Dendritic cell treated with granulocyte-macrophage colony-stimulating factor and Interleukin-4, amounts not matched to agents 40 ng/mL and 50 ng/mL, for 4 days (primary cell): ENCODE results near the gene PSMB4.
"Not testable (repeated sequence)": the region's sequence is repeated elsewhere in the genome, so short reads cannot be mapped to it uniquely, and the experiment has no call there.

Experiments
- H3K27ac Mint-ChIP-seq: one replicate; pipeline ENCODE4 v1.8.0; 2022; ENCODE audit warnings: mild to moderate bottlenecking, mixed read lengths
- H3K27me3 Mint-ChIP-seq: one replicate; pipeline ENCODE4 v1.8.0; 2022; ENCODE audit warnings: mild to moderate bottlenecking, mixed read lengths
- H3K36me3 Mint-ChIP-seq: one replicate; pipeline ENCODE4 v1.8.0; 2022; ENCODE audit warnings: low read depth, mixed read lengths
- H3K4me1 Mint-ChIP-seq: one replicate; pipeline ENCODE4 v1.8.0; 2022; ENCODE audit warnings: low read depth, mixed read lengths
- H3K4me3 Mint-ChIP-seq: one replicate; pipeline ENCODE4 v1.8.0; 2022; ENCODE audit warnings: mild to moderate bottlenecking, moderate library complexity, mixed read lengths
- H3K9me3 Mint-ChIP-seq: one replicate; pipeline ENCODE4 v1.8.0; 2022; ENCODE audit warnings: mixed read lengths
- intact Hi-C: fragments of 100-400 bp; cut with micrococcal nuclease; formaldehyde crosslinking; loops from one replicate; pipeline ENCODE4 v1.15.0; 2022

Gene PSMB4

GRCh38 chr1:151399324-151400171 is at the start of gene PSMB4:
PSMB4 (plus strand) TSS chr1:151399573; CDS start chr1:151399588, 15 bp downstream.
- Mint-ChIP-seq H3K4me1 (peaks cover 18% of the 10 kb centered on the region), H3K4me3 (peak within 1 kb of the TSS; percentile 91), H3K36me3 (peaks cover 50% of the 10 kb centered on the region), H3K27ac (peak within 1 kb of the TSS; percentile 99), H3K9me3 (no peaks in the 10 kb centered on the region), H3K27me3 (peaks cover 8% of the 10 kb centered on the region)
- intact Hi-C loops, result loop anchor here (1.0 to 2.0 kb wide), 2 partner anchors 53 to 72 kb away; partner anchors contain the start of genes PI4KB and RFX5

- Mint-ChIP-seq H3K4me1 (peaks cover 26% of the 10 kb centered on the region), H3K36me3 (peaks cover 27% of the 10 kb centered on the region)
- H3K4me3 Mint-ChIP-seq, intact Hi-C loops, H3K9me3 Mint-ChIP-seq, H3K27ac Mint-ChIP-seq, H3K27me3 Mint-ChIP-seq: not testable (repeated sequence)
Measured at GRCh38 chr1:151350323-151350722, 49.0 kb upstream of the PSMB4 start.

GRCh38 chr1:151352021-151352718 is 47.2 kb upstream of the PSMB4 start:
- Mint-ChIP-seq H3K9me3 (peaks cover 7% of the 10 kb centered on the region), H3K4me1 (peaks cover 20% of the 10 kb centered on the region), H3K27me3 (no peaks in the 10 kb centered on the region), H3K4me3 (no peak overlapping the region), H3K36me3 (peaks cover 9% of the 10 kb centered on the region), H3K27ac (peak overlapping the region; percentile 66)
- intact Hi-C loops, result no loop called here

GRCh38 chr1:151356696-151357095 is 42.7 kb upstream of the PSMB4 start:
- Mint-ChIP-seq H3K9me3 (peaks cover 10% of the 10 kb centered on the region), H3K27ac (no peak overlapping the region), H3K4me1 (peaks cover 17% of the 10 kb centered on the region)

GRCh38 chr1:151361883-151362282 is 37.5 kb upstream of the PSMB4 start:
- intact Hi-C loops, result no loop called here
- peaks cover 8% of the 10 kb centered on the region for H3K36me3 Mint-ChIP-seq
- peak overlapping the region; percentile 7 for H3K27ac Mint-ChIP-seq
- peaks cover 15% of the 10 kb centered on the region for H3K4me1 Mint-ChIP-seq
- peaks cover 23% of the 10 kb centered on the region for H3K9me3 Mint-ChIP-seq
- H3K4me3 Mint-ChIP-seq, result no peak overlapping the region
- H3K27me3 Mint-ChIP-seq, result no peaks in the 10 kb centered on the region

More at GRCh38 chr1:151356696-151357095, 42.7 kb upstream of the PSMB4 start:
- peaks cover 7% of the 10 kb centered on the region for H3K36me3 Mint-ChIP-seq
- intact Hi-C loops, result no loop called here
- no peak overlapping the region for H3K4me3 Mint-ChIP-seq
- H3K27me3 Mint-ChIP-seq, result no peaks in the 10 kb centered on the region

- H3K4me3 Mint-ChIP-seq, result no peak overlapping the region
- H3K27ac Mint-ChIP-seq, result peak overlapping the region; percentile 10
- H3K4me1 Mint-ChIP-seq, result peaks cover 14% of the 10 kb centered on the region
- intact Hi-C loops, result no loop called here
- H3K9me3 Mint-ChIP-seq, result peaks cover 23% of the 10 kb centered on the region
- H3K27me3 Mint-ChIP-seq, result no peaks in the 10 kb centered on the region
- H3K36me3 Mint-ChIP-seq, result peaks cover 8% of the 10 kb centered on the region
Measured at GRCh38 chr1:151362308-151363155, 36.8 kb upstream of the PSMB4 start.

GRCh38 chr1:151364996-151365395 is 34.4 kb upstream of the PSMB4 start:
- no peaks in the 10 kb centered on the region for H3K27me3 Mint-ChIP-seq
- H3K4me3 Mint-ChIP-seq, result no peak overlapping the region
- H3K27ac Mint-ChIP-seq, result no peak overlapping the region
- intact Hi-C loops, result no loop called here
- peaks cover 23% of the 10 kb centered on the region for H3K9me3 Mint-ChIP-seq
- H3K4me1 Mint-ChIP-seq, result peaks cover 30% of the 10 kb centered on the region
- peaks cover 8% of the 10 kb centered on the region for H3K36me3 Mint-ChIP-seq

- Mint-ChIP-seq H3K4me1 (peaks cover 43% of the 10 kb centered on the region), H3K36me3 (no peaks in the 10 kb centered on the region), H3K27ac (no peak overlapping the region), H3K27me3 (no peaks in the 10 kb centered on the region), H3K4me3 (no peak overlapping the region), H3K9me3 (peaks cover 9% of the 10 kb centered on the region)
- intact Hi-C loops, result no loop called here
Measured at GRCh38 chr1:151367658-151368392, 31.5 kb upstream of the PSMB4 start.

GRCh38 chr1:151368393-151369301 is 30.7 kb upstream of the PSMB4 start:
- Mint-ChIP-seq H3K36me3 (no peaks in the 10 kb centered on the region), H3K27ac (no peak overlapping the region), H3K27me3 (no peaks in the 10 kb centered on the region), H3K4me1 (peaks cover 51% of the 10 kb centered on the region), H3K9me3 (peaks cover under 1% of the 10 kb centered on the region), H3K4me3 (no peak overlapping the region)
- intact Hi-C loops, result no loop called here

GRCh38 chr1:151369302-151369610 is 30.1 kb upstream of the PSMB4 start:
- intact Hi-C loops, result no loop called here
- Mint-ChIP-seq H3K36me3 (no peaks in the 10 kb centered on the region), H3K27me3 (no peaks in the 10 kb centered on the region), H3K4me1 (peaks cover 57% of the 10 kb centered on the region), H3K9me3 (no peaks in the 10 kb centered on the region), H3K27ac (no peak overlapping the region), H3K4me3 (no peak overlapping the region)

- Mint-ChIP-seq H3K36me3 (no peaks in the 10 kb centered on the region), H3K27me3 (no peaks in the 10 kb centered on the region), H3K4me3 (no peak overlapping the region), H3K4me1 (peaks cover 58% of the 10 kb centered on the region), H3K27ac (no peak overlapping the region), H3K9me3 (no peaks in the 10 kb centered on the region)
- intact Hi-C loops, result no loop called here
Measured at GRCh38 chr1:151369621-151370048, 29.7 kb upstream of the PSMB4 start.

- Mint-ChIP-seq H3K4me1 (peaks cover 58% of the 10 kb centered on the region), H3K27ac (peak overlapping the region; percentile 75), H3K9me3 (no peaks in the 10 kb centered on the region), H3K36me3 (no peaks in the 10 kb centered on the region), H3K4me3 (no peak overlapping the region), H3K27me3 (no peaks in the 10 kb centered on the region)
- intact Hi-C loops, result no loop called here
Measured at GRCh38 chr1:151370211-151370911, 29.0 kb upstream of the PSMB4 start.
